ENCODE data around the gene UGDH. TPM values are rescaled to one million over a fixed set of nuclear protein-coding genes. Genes with fewer than 3 reads are reported as not detected.

The UGDH gene
- total and polyA plus RNA-seq, 9 of the 15 experiments (the other 6 are each of a cell fraction or from before 2014, with no cell fraction given): 5.5 to 21.7 (median 16.2) TPM

GRCh38 chr4:39527296-39528060 is at the start of gene UGDH (continued):
- TF ChIP-seq SNRNP70 (optimal IDR thresholded peaks at IDR 0.05; ENCODE audit: low read depth, low read length) (no peak), FOXK1 (CRISPR knock-in tag; IDR thresholded peaks at IDR 0.05; ENCODE audit: borderline replicate concordance) (peak; percentile 20; the same call in 1 of the 2 replicates), ZC3H4 (CRISPR knock-in tag; IDR thresholded peaks at IDR 0.05; ENCODE audit: borderline replicate concordance) (0 out of 2 replicates have a peak, but pooled peaks have one; percentile 8), RBM22 (IDR thresholded peaks at IDR 0.05; ENCODE audit: low read depth, low read length, poor library complexity, severe bottlenecking) (peak; percentile 24), U2AF2 (optimal IDR thresholded peaks at IDR 0.05; ENCODE audit: low read depth, low read length) (no peak), ELF2 (CRISPR knock-in tag; IDR thresholded peaks at IDR 0.05) (peak; percentile 15; the same call in 1 of the 2 replicates), EGR1 (conservative IDR thresholded peaks at IDR 0.05) (peak; percentile 88), FOXP1 (CRISPR knock-in tag; IDR thresholded peaks at IDR 0.05) (peak; percentile 91; the same call in 1 of the 2 replicates), PTBP1 (IDR thresholded peaks at IDR 0.05; ENCODE audit: low read depth, low read length) (no peak), GABPB1 (CRISPR knock-in tag; IDR thresholded peaks at IDR 0.05) (peak; percentile 88), SPI1 (IDR thresholded peaks at IDR 0.05; ENCODE audit: borderline replicate concordance, low read depth, low read length) (no peak), ZNF77 (CRISPR knock-in tag; IDR thresholded peaks at IDR 0.05) (no peak), SRF (CRISPR knock-in tag; IDR thresholded peaks at IDR 0.05) (peak in 1 of 2 experiments; percentile 53; a peak in 2 of 4 replicates), ZNF165 (CRISPR knock-in tag; IDR thresholded peaks at IDR 0.05; ENCODE audit: borderline replicate concordance) (0 out of 2 replicates have a peak, but pooled peaks have one; percentile 60), PBX2 (CRISPR knock-in tag; IDR thresholded peaks at IDR 0.05; ENCODE audit: low read depth) (no peak), PBX2 (tag; conservative IDR thresholded peaks at IDR 0.05; ENCODE audit: low read depth) (no peak), ZBTB12 (CRISPR knock-in tag; IDR thresholded peaks at IDR 0.05) (peak; percentile 50; the same call in 1 of the 2 replicates)
- TF ChIP-seq, protein P1, sequence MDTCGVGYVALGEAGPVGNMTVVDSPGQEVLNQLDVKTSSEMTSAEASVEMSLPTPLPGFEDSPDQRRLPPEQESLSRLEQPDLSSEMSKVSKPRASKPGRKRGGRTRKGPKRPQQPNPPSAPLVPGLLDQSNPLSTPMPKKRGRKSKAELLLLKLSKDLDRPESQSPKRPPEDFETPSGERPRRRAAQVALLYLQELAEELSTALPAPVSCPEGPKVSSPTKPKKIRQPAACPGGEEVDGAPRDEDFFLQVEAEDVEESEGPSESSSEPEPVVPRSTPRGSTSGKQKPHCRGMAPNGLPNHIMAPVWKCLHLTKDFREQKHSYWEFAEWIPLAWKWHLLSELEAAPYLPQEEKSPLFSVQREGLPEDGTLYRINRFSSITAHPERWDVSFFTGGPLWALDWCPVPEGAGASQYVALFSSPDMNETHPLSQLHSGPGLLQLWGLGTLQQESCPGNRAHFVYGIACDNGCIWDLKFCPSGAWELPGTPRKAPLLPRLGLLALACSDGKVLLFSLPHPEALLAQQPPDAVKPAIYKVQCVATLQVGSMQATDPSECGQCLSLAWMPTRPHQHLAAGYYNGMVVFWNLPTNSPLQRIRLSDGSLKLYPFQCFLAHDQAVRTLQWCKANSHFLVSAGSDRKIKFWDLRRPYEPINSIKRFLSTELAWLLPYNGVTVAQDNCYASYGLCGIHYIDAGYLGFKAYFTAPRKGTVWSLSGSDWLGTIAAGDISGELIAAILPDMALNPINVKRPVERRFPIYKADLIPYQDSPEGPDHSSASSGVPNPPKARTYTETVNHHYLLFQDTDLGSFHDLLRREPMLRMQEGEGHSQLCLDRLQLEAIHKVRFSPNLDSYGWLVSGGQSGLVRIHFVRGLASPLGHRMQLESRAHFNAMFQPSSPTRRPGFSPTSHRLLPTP (IDR thresholded peaks at IDR 0.05; ENCODE audit: borderline replicate concordance, extremely low read depth, insufficient read length): no peak
- TF ChIP-seq, protein P2, sequence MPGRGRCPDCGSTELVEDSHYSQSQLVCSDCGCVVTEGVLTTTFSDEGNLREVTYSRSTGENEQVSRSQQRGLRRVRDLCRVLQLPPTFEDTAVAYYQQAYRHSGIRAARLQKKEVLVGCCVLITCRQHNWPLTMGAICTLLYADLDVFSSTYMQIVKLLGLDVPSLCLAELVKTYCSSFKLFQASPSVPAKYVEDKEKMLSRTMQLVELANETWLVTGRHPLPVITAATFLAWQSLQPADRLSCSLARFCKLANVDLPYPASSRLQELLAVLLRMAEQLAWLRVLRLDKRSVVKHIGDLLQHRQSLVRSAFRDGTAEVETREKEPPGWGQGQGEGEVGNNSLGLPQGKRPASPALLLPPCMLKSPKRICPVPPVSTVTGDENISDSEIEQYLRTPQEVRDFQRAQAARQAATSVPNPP (IDR thresholded peaks at IDR 0.05; ENCODE audit: borderline replicate concordance, insufficient read depth, insufficient read length): no peak
